ENCODE results near the gene KCNS3. TPM values are rescaled to one million over a fixed set of nuclear protein-coding genes. Genes with fewer than 3 reads are reported as not detected.

Gene KCNS3
- total and polyA plus RNA-seq, 9 of the 15 experiments (the other 6 are each of a cell fraction or from before 2014, with no cell fraction given): 0.01 to 0.75 (median 0.25) TPM

- H3K79me2 ChIP-seq (ENCODE audit: control insufficient read depth, insufficient read depth, low read length): no peaks in the 10 kb centered on the region
- CTCF ChIA-PET (ENCODE audit: low intra/inter-chr PET ratio): no interaction called here
- peak overlapping the region; percentile 68; the same call in 1 of the 2 replicates for H2AFZ ChIP-seq (ENCODE audit: low read depth, low read length)
- no peaks in the 10 kb centered on the region for H3K9me3 ChIP-seq (replicated peaks; ENCODE audit: control insufficient read depth, insufficient read depth, low read depth, low read length)
- WGBS (ENCODE audit: insufficient coverage, low coverage, missing lambda C conversion rate): 2% methylated on average over 5 of the region's 5 CpGs
- H3K9ac ChIP-seq (ENCODE audit: insufficient read depth in 1 of 2, low read depth in 2 of 2, low read length in 2 of 2): no peak overlapping the region
- FAIRE-seq (no peak), DNase-seq (ENCODE audit: extremely low read depth in 1 of 4, low spot score in 3 of 4) (peak in 1 of 4 experiments; percentile 16), ATAC-seq (peak; percentile 79)
- H3K4me3 ChIP-seq: no peak overlapping the region
- no TSS peak for BruUV-seq (replicated peaks)
- intact Hi-C loops (cut with micrococcal nuclease) (no loop called here), in situ Hi-C loops (cut with MboI) (no loop called here)
- H3K4me2 ChIP-seq (ENCODE audit: insufficient read depth, low read length): no peak overlapping the region
- peaks cover 3% of the 10 kb centered on the region for H3K9me1 ChIP-seq (ENCODE audit: control insufficient read depth, insufficient read depth, low read length)
- no peaks in the 10 kb centered on the region for H4K20me1 ChIP-seq (replicated peaks; ENCODE audit: control insufficient read depth, insufficient read depth, low read length)
- no peaks in the 10 kb centered on the region for H3K36me3 ChIP-seq (ENCODE audit: control insufficient read depth, insufficient read depth, low read length)
- no peaks in the 10 kb centered on the region; a peak in 1 of 5 replicates for H3K4me1 ChIP-seq (replicated peaks in 1 of 2; ENCODE audit: control insufficient read depth in 2 of 2, insufficient read depth in 2 of 2, low read length in 2 of 2)
- no peak overlapping the region for H3K27ac ChIP-seq (ENCODE audit: extremely low read depth, low read depth, low read length)
- POLR2A ChIA-PET: no interaction called here
- no peaks in the 10 kb centered on the region; a peak in 1 of 5 replicates for H3K27me3 ChIP-seq (ENCODE audit: control insufficient read depth in 2 of 2, insufficient read depth in 2 of 2, low read length in 2 of 2)
- TF ChIP-seq USF1 (CRISPR knock-in tag; IDR thresholded peaks at IDR 0.05) (peak; percentile 82), ZBTB12 (CRISPR knock-in tag; IDR thresholded peaks at IDR 0.05) (0 out of 2 replicates have a peak, but pooled peaks have one; percentile 37), REST (IDR thresholded peaks at IDR 0.05; ENCODE audit: borderline replicate concordance) (peak; percentile 22; the same call in 1 of the 2 replicates), REST (CRISPR knock-in tag; IDR thresholded peaks at IDR 0.05; ENCODE audit: low read depth) (no peak), FOSL1 (tag; conservative IDR thresholded peaks at IDR 0.05) (peak; percentile 52), CBX8 (IDR thresholded peaks at IDR 0.05; ENCODE audit: borderline replicate concordance, extremely low read depth, low read depth, low read length, poor library complexity, severe bottlenecking) (no peak), SRSF3 (IDR thresholded peaks at IDR 0.05; ENCODE audit: insufficient read depth, low read length) (no peak), ZNF212 (CRISPR knock-in tag; IDR thresholded peaks at IDR 0.05) (no peak), CGGBP1 (CRISPR knock-in tag; IDR thresholded peaks at IDR 0.05) (no peak), MNT (conservative IDR thresholded peaks at IDR 0.05) (peak in 1 of 2 experiments; percentile 45; a peak in 3 of 4 replicates)
Measured at GRCh38 chr2:17869128-17869527, 9.3 kb upstream of the KCNS3 start.
